ENCODE results near the gene UQCRC1.

UQCRC1 gene

GRCh38 chr3:48598323-48599076, 10.9 kb downstream of the UQCRC1 start (continued):
- no peak for TF ChIP-seq REST (tag by site-specific recombination; IDR thresholded peaks at IDR 0.05)
- TF ChIP-seq ZNF24 (tag by site-specific recombination; IDR thresholded peaks at IDR 0.05): no peak
- TF ChIP-seq ZBTB49 (tag by site-specific recombination; IDR thresholded peaks at IDR 0.05; ENCODE audit: low read depth): no peak
- TF ChIP-seq ZBTB21 (tag by site-specific recombination; IDR thresholded peaks at IDR 0.05): peak; percentile 52; the same call in 1 of the 2 replicates
- TF ChIP-seq ZXDB (tag by site-specific recombination; IDR thresholded peaks at IDR 0.05): peak; percentile 92
- TF ChIP-seq ZNF585B (tag by site-specific recombination; IDR thresholded peaks at IDR 0.05): no peak
- peak; percentile 57 for TF ChIP-seq ZNF341 (tag by site-specific recombination; IDR thresholded peaks at IDR 0.05; ENCODE audit: low read depth)
- no peak for TF ChIP-seq MZF1 (tag by site-specific recombination; IDR thresholded peaks at IDR 0.05; ENCODE audit: borderline replicate concordance)
- no peak; the same call in 1 of the 2 replicates for TF ChIP-seq ZBTB20 (tag by site-specific recombination; IDR thresholded peaks at IDR 0.05)
- no peak for TF ChIP-seq PRDM6 (tag by site-specific recombination; IDR thresholded peaks at IDR 0.05)
- TF ChIP-seq ZNF473 (tag by site-specific recombination; IDR thresholded peaks at IDR 0.05): no peak
- no peak for TF ChIP-seq ZNF530 (tag by site-specific recombination; IDR thresholded peaks at IDR 0.05; ENCODE audit: low read depth)
- TF ChIP-seq ZIC2 (tag by site-specific recombination; IDR thresholded peaks at IDR 0.05): peak; percentile 98
- TF ChIP-seq ZNF549 (tag by site-specific recombination; IDR thresholded peaks at IDR 0.05): no peak
- TF ChIP-seq PRDM10 (tag by site-specific recombination; IDR thresholded peaks at IDR 0.05): peak; percentile 82
- no peak for TF ChIP-seq ZNF211 (tag by site-specific recombination; IDR thresholded peaks at IDR 0.05; ENCODE audit: low read depth)
- peak; percentile 70 for TF ChIP-seq GLIS2 (tag by site-specific recombination; IDR thresholded peaks at IDR 0.05)
- peak; percentile 50; the same call in 1 of the 2 replicates for TF ChIP-seq EGR2 (tag by site-specific recombination; IDR thresholded peaks at IDR 0.05; ENCODE audit: low read depth)
- no peak for TF ChIP-seq SP3 (tag by site-specific recombination; IDR thresholded peaks at IDR 0.05)
- peak; percentile 64 for TF ChIP-seq PATZ1 (tag by site-specific recombination; IDR thresholded peaks at IDR 0.05)
- TF ChIP-seq ZNF510 (tag by site-specific recombination; IDR thresholded peaks at IDR 0.05; ENCODE audit: insufficient replicate concordance): no peak
- peak; percentile 86 for TF ChIP-seq SCRT2 (tag by site-specific recombination; IDR thresholded peaks at IDR 0.05)
- TF ChIP-seq ZNF394 (tag by site-specific recombination; IDR thresholded peaks at IDR 0.05; ENCODE audit: borderline replicate concordance): peak; percentile 51; the same call in 1 of the 2 replicates
- no peak for TF ChIP-seq ZNF221 (tag by site-specific recombination; IDR thresholded peaks at IDR 0.05; ENCODE audit: borderline replicate concordance)
- TF ChIP-seq REPIN1 (tag by site-specific recombination; IDR thresholded peaks at IDR 0.05; ENCODE audit: low read depth): no peak
- TF ChIP-seq ZNF248 (tag by site-specific recombination; IDR thresholded peaks at IDR 0.05): no peak
